Upper lobe of right lung (tissue), 1 donor: ENCODE results near the gene TXNRD1. TPM values are rescaled to one million over a fixed set of nuclear protein-coding genes. Genes with fewer than 3 reads are reported as not detected.

Source experiments
- ATAC-seq: fragments of 200-7000 bp; cut with Tn5 transposase; one replicate; pipeline ENCODE4 v1.9.1; 2020; ENCODE audit warnings: mild to moderate bottlenecking, moderate library complexity
- DNase-seq: peaks from one replicate; pipeline ENCODE4 v3.0.0-alpha.2; 2020
- H3K27ac ChIP-seq: fragments of 200-600 bp; one replicate; pipeline ENCODE4 v1.8.0; 2022
- H3K27me3 ChIP-seq: fragments of 200-600 bp; one replicate; pipeline ENCODE4 v1.8.0; 2022; ENCODE audit warnings: mild to moderate bottlenecking
- H3K36me3 ChIP-seq: fragments of 200-600 bp; one replicate; pipeline ENCODE4 v1.8.0; 2022
- H3K4me1 ChIP-seq: fragments of 200-600 bp; one replicate; pipeline ENCODE4 v1.8.0; 2022
- H3K4me3 ChIP-seq: fragments of 200-600 bp; one replicate; pipeline ENCODE4 v1.8.0; 2022; ENCODE audit warnings: mild to moderate bottlenecking
- H3K9me3 ChIP-seq: fragments of 200-600 bp; one replicate; pipeline ENCODE4 v1.8.0; 2022
- intact Hi-C: fragments of 100-400 bp; cut with DNase I; formaldehyde crosslinking; loops from one replicate; pipeline ENCODE4 v1.11.0; 2022
- total RNA-seq: library from RNA; stranded (reverse); fragmentation: NEBNext Ultra II Directional; extraction: Animal tissue kit (Norgen Biotek cat#: 25700); gene quantifications from one replicate; pipeline ENCODE4 v1.2.1, GENCODE V29; 2021
- TF ChIP-seq, protein P1 (sequence below): fragments of 200-600 bp; IDR thresholded peaks from one replicate; pipeline ENCODE4 v1.8.0; 2022; ENCODE audit warnings: antibody characterized with exemption
- donor health status: DM: no; HTN: yes; CAD: no; lungs with severe emphysema.

The TXNRD1 gene
- total RNA-seq, 1 donor from 2014 or later, result 161 TPM

DNA sequence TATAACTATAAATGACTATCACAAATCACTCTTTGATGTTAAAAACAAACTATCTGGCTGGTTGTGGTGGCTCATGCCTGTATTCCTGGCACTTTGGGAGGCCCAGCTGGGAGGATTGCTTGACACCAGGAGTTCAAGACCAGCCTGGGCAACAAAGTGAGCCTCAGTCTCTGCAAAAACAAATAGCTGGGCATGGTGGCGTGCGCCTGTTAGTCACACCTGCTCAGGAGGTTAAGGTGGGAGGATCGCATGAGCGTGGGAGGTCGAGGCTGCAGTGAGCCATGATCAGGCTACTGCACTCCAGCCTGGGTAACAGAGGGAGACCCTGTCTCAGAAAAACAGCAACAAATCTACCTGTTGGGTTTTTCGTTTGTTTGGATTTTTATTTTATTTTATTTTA lies 5.4 kb downstream of the TXNRD1 start:
- ATAC-seq, result no peak
- H3K27me3 ChIP-seq, result no peaks in the 10 kb centered on the region
- no peak for DNase-seq
- peaks cover 27% of the 10 kb centered on the region for H3K4me1 ChIP-seq
- intact Hi-C loops, result no loop called here
- no peaks in the 10 kb centered on the region for H3K36me3 ChIP-seq
- no peaks in the 10 kb centered on the region for H3K9me3 ChIP-seq
- H3K4me3 ChIP-seq, result no peak overlapping the region
- peak overlapping the region; percentile 69 for H3K27ac ChIP-seq
- TF ChIP-seq, protein P1, sequence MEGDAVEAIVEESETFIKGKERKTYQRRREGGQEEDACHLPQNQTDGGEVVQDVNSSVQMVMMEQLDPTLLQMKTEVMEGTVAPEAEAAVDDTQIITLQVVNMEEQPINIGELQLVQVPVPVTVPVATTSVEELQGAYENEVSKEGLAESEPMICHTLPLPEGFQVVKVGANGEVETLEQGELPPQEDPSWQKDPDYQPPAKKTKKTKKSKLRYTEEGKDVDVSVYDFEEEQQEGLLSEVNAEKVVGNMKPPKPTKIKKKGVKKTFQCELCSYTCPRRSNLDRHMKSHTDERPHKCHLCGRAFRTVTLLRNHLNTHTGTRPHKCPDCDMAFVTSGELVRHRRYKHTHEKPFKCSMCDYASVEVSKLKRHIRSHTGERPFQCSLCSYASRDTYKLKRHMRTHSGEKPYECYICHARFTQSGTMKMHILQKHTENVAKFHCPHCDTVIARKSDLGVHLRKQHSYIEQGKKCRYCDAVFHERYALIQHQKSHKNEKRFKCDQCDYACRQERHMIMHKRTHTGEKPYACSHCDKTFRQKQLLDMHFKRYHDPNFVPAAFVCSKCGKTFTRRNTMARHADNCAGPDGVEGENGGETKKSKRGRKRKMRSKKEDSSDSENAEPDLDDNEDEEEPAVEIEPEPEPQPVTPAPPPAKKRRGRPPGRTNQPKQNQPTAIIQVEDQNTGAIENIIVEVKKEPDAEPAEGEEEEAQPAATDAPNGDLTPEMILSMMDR, result no peak

- ATAC-seq (no peak), DNase-seq (no peak)
- intact Hi-C loops, result no loop called here
- TF ChIP-seq, protein P1, result no peak
- H3K9me3 ChIP-seq, result no peaks in the 10 kb centered on the region
- no peaks in the 10 kb centered on the region for H3K36me3 ChIP-seq
- H3K4me1 ChIP-seq, result peaks cover 22% of the 10 kb centered on the region
- H3K27ac ChIP-seq, result no peak overlapping the region
- H3K27me3 ChIP-seq, result no peaks in the 10 kb centered on the region
- no peak overlapping the region for H3K4me3 ChIP-seq
Measured at GRCh38 chr12:104222976-104223375, 7.4 kb downstream of the TXNRD1 start.

GRCh38 chr12:104223712-104224111 lies 8.1 kb downstream of the TXNRD1 start:
- Histone ChIP-seq H3K9me3 (no peaks in the 10 kb centered on the region), H3K27me3 (no peaks in the 10 kb centered on the region), H3K4me3 (no peak overlapping the region), H3K4me1 (peaks cover 20% of the 10 kb centered on the region), H3K36me3 (no peaks in the 10 kb centered on the region), H3K27ac (no peak overlapping the region)
- intact Hi-C loops, result no loop called here
- ATAC-seq (no peak), DNase-seq (no peak)
- TF ChIP-seq, protein P1, result no peak

DNA sequence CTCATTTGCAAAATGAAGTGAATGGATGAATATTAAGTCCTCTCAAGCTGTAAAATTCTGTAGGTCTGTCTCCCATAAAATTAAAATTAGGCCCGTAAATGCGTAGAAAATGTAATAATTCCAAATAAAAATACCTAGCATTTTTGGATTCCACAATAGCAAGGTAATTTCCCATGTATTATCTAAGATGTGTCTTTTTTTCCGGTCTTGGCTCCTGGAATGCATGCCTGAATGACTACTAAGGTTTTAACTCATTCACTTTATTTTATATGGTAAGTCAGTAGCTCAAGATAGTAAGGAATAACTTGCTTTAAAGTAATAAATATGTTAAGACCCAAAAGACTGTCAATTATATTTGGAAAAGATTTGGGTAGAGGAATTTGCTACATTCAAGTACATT lies 11.1 kb downstream of the TXNRD1 start:
- no peak overlapping the region for H3K27ac ChIP-seq
- intact Hi-C loops, result no loop called here
- H3K27me3 ChIP-seq, result no peaks in the 10 kb centered on the region
- ATAC-seq (no peak), DNase-seq (no peak)
- H3K4me1 ChIP-seq, result peaks cover 3% of the 10 kb centered on the region
- no peaks in the 10 kb centered on the region for H3K36me3 ChIP-seq
- TF ChIP-seq, protein P1, result no peak
- no peaks in the 10 kb centered on the region for H3K9me3 ChIP-seq
- H3K4me3 ChIP-seq, result no peak overlapping the region

DNA sequence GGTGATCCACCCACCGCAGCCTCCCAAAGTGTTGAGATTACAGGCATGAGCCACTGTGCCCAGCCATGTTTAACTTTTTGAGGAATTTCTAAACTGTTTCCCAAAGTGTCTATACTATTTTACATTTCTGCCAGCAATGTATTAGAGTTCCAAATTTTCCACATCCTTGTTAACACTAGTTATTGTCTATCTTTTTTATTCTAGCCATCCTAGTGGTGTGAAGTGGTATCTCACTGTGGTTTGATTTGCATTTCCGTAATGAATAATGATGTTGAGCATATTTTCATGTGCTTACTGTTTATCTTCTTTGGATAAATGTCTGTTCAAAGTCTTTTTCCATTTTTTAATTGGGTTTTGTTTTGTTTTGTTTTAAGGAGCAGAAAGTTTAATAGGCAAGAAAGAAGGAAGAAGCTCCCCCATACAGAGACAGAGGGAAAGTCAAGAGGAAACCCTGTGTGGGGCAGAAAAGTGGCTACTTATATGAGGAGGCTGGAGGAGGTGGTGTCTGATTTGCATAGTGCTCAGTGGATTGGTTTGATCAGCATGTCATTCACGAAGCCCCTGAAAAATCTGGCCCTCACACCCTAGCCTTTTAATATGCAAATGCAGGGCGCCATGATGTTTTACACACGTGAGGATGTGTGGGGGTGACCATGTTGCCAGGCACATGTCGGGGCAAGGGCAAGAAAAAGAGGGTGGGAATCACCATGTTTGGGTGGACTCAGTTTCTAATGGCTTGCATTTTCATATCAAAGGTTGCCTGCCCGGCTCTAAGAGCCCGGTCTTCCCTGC lies 14.9 kb downstream of the TXNRD1 start:
- ATAC-seq, result no peak
- H3K27ac ChIP-seq, result no peak overlapping the region
- DNase-seq, result no peak

More for the DNA sequence above, 14.9 kb downstream of the TXNRD1 start:
- no peak overlapping the region for H3K4me3 ChIP-seq
- no peaks in the 10 kb centered on the region for H3K4me1 ChIP-seq
- H3K27me3 ChIP-seq, result no peaks in the 10 kb centered on the region
- H3K36me3 ChIP-seq, result no peaks in the 10 kb centered on the region
- peaks cover 23% of the 10 kb centered on the region for H3K9me3 ChIP-seq
- TF ChIP-seq, protein P1, result no peak
- intact Hi-C loops, result no loop called here
